Neural cell (in vitro differentiated cells): ENCODE measurements around the gene XRRA1. TPM values are rescaled to one million over a fixed set of nuclear protein-coding genes. Genes with fewer than 3 reads are reported as not detected.

Experiments used
- H2AFZ ChIP-seq: fragments of 200-600, 300-800 bp; sonication (generic), shearing (Covaris generic); 2 replicates; pipeline ENCODE4 v1.6.0; 2014; ENCODE audit warnings: low read depth, mild to moderate bottlenecking, antibody characterized with exemption, low read length, moderate library complexity
- H3F3A ChIP-seq: fragments of 200-600 bp; shearing (Covaris generic); 2 replicates; pipeline ENCODE4 v1.6.1; 2016; ENCODE audit warnings: mild to moderate bottlenecking, moderate library complexity, mixed read lengths, antibody characterized with exemption, low read length; ENCODE audit not compliant: insufficient read depth, poor library complexity, severe bottlenecking
- H3K27ac ChIP-seq: fragments of 200-600, 300-800 bp; sonication (generic), shearing (Covaris generic); 2 replicates; pipeline ENCODE4 v1.5.1; 2014; ENCODE audit warnings: mild to moderate bottlenecking, low read length, moderate library complexity
- H3K27me3 ChIP-seq: fragments of 300-800, 200-600 bp; sonication (generic), shearing (Covaris generic); 2 replicates; pipeline ENCODE4 v1.6.0; 2014; ENCODE audit warnings: mild to moderate bottlenecking, low read depth, low read length, moderate library complexity; ENCODE audit not compliant: insufficient read depth
- H3K36me3 ChIP-seq: fragments of 300-800, 200-600 bp; sonication (generic), shearing (Covaris generic); 2 replicates; pipeline ENCODE4 v1.5.1; 2014; ENCODE audit warnings: mild to moderate bottlenecking, antibody characterized with exemption, low read length, moderate library complexity; ENCODE audit not compliant: insufficient read depth
- H3K4me2 ChIP-seq: fragments of 300-800, 200-600 bp; sonication (generic), shearing (Covaris generic); 2 replicates; pipeline ENCODE4 v1.6.0; 2014; ENCODE audit warnings: mild to moderate bottlenecking, low read length
- H3K4me3 ChIP-seq: fragments of 300-800, 200-600 bp; sonication (generic), shearing (Covaris generic); 2 replicates; pipeline ENCODE4 v1.5.1; 2014; ENCODE audit warnings: mild to moderate bottlenecking, low read length, moderate library complexity
- H3K79me2 ChIP-seq: fragments of 200-600 bp; shearing (Covaris generic); replicated peaks from 2 replicates; pipeline ENCODE4 v1.6.0; 2014; ENCODE audit warnings: mild to moderate bottlenecking, low read length, moderate library complexity; ENCODE audit not compliant: insufficient read depth
- H3K9ac ChIP-seq: fragments of 300-800, 200-600 bp; sonication (generic), shearing (Covaris generic); 2 replicates; pipeline ENCODE4 v1.6.1; 2016; ENCODE audit warnings: mild to moderate bottlenecking, low read length, mixed read lengths
- H3K9me2 ChIP-seq: fragments of 200-600 bp; shearing (Covaris generic); 2 replicates; pipeline ENCODE4 v1.6.1; 2016; ENCODE audit warnings: mild to moderate bottlenecking, low read length, mixed read lengths; ENCODE audit not compliant: insufficient read depth
- H3K9me3 ChIP-seq: fragments of 200-600, 300-800 bp; sonication (generic), shearing (Covaris generic); 2 replicates; pipeline ENCODE4 v1.6.1; 2016; ENCODE audit warnings: mild to moderate bottlenecking, mixed run types, low read length, moderate library complexity, mixed read lengths
- H4K20me1 ChIP-seq: fragments of 200-600 bp; shearing (Covaris generic); 2 replicates; pipeline ENCODE4 v1.6.1; 2016; ENCODE audit warnings: mild to moderate bottlenecking, mixed run types; ENCODE audit not compliant: insufficient read depth
- EP300 ChIP-seq: fragments of 450-650 bp; conservative IDR thresholded peaks from 2 replicates; pipeline ENCODE4 v1.6.1; 2014; ENCODE audit warnings: antibody characterized with exemption, mild to moderate bottlenecking, moderate library complexity; ENCODE audit not compliant: poor library complexity, severe bottlenecking
- EZH2 ChIP-seq: fragments of 200-600, 300-800 bp; shearing (Covaris generic), sonication (generic); IDR thresholded peaks from 2 replicates; pipeline ENCODE4 v1.6.1; 2014; ENCODE audit warnings: antibody characterized with exemption, low read length, borderline replicate concordance, mild to moderate bottlenecking; ENCODE audit not compliant: insufficient read depth, poor library complexity, severe bottlenecking
- MXI1 ChIP-seq: fragments of 450-650 bp; conservative IDR thresholded peaks from 2 replicates; pipeline ENCODE4 v1.6.1; 2014; ENCODE audit warnings: antibody characterized with exemption, mild to moderate bottlenecking; ENCODE audit not compliant: poor library complexity, severe bottlenecking
- POLR2AphosphoS5 ChIP-seq: IDR thresholded peaks from 2 replicates; pipeline ENCODE4 v1.6.1; 2012
- RAD21 ChIP-seq: fragments of 450-650 bp; conservative IDR thresholded peaks from 2 replicates; pipeline ENCODE4 v1.6.1; 2014; ENCODE audit warnings: antibody characterized with exemption, mild to moderate bottlenecking, moderate library complexity
- SMC3 ChIP-seq: fragments of 450-650 bp; conservative IDR thresholded peaks from 2 replicates; pipeline ENCODE4 v1.6.1; 2014; ENCODE audit warnings: antibody characterized with exemption, mild to moderate bottlenecking, moderate library complexity; ENCODE audit not compliant: poor library complexity
- TAF1 ChIP-seq: IDR thresholded peaks from 2 replicates; pipeline ENCODE4 v1.6.1; 2012; ENCODE audit warnings: low read depth
- polyA plus RNA-seq: library from polyadenylated mRNA; depleted of rRNA; stranded (reverse); fragments of >200 nt; gene quantifications from 2 replicates; pipeline ENCODE4 v1.2.3, GENCODE V29; 2014
- TF ChIP-seq, protein P1 (sequence below): fragments of 450-650 bp; IDR thresholded peaks from 2 replicates; pipeline ENCODE4 v1.5.1; 2014; ENCODE audit warnings: antibody characterized with exemption, mild to moderate bottlenecking, moderate library complexity; ENCODE audit not compliant: poor library complexity, severe bottlenecking
- TF ChIP-seq, protein P2 (sequence below): IDR thresholded peaks from 2 replicates; pipeline ENCODE4 v1.6.1; 2012; ENCODE audit warnings: borderline replicate concordance

The XRRA1 gene
- polyA plus RNA-seq, 1 donor from 2014 or later, result 2.7 TPM

DNA sequence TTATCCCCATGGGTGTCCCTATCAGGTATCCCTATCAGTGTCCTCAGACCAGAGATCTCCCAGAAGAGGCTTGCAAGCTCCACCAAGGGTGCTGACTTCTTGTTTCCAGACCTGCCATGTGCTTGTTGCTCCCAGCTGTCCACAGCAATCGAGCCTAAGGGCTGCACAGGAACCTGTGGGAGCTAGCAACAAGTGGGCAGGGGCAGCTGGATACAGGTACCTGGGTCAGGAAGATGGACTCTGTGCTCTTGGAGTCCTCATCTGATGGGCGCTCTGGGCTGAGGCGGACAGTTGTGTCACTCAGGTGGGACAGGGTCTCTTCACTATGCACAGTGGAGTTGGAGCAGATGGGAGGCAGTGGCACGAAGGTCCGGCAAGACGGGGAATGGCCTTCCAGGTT is 101.0 kb downstream of the XRRA1 start:
- Histone ChIP-seq H3K9me3 (no peaks in the 10 kb centered on the region), H3K9ac (no peak overlapping the region), H3K9me2 (no peaks in the 10 kb centered on the region), H3K79me2 (no peaks in the 10 kb centered on the region), H4K20me1 (no peaks in the 10 kb centered on the region), H3K4me3 (no peak overlapping the region), H3K4me2 (no peak overlapping the region), H3K27ac (no peak overlapping the region), H3F3A (no peaks in the 10 kb centered on the region), H2AFZ (no peak overlapping the region), H3K27me3 (no peaks in the 10 kb centered on the region), H3K36me3 (peaks cover 4% of the 10 kb centered on the region)
- TF ChIP-seq EP300 (no peak), TAF1 (no peak)

DNA sequence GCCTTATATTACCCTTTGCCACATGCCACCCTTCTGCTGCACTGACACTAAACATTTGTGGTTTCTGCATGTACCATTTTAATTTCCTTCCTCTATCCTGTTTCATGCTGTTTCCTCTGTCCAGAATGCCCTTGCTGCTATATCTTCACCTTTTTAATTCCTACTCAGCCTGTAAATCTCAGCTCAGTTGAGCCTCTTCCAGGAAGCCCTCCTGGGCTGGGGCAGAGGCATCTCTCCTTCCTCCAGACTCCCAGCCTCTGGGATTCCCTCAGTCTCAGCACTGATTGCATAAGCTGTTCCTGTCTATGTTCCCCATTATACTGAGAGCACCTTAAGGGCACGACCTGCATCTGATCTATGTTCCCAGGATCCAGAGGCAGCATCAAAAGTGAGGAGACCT is 101.5 kb downstream of the XRRA1 start:
- Histone ChIP-seq H3K36me3 (peaks cover 4% of the 10 kb centered on the region), H3K4me2 (no peak overlapping the region)
- no peak for TF ChIP-seq RAD21
- no peak for TF ChIP-seq MXI1
- TF ChIP-seq, protein P1, sequence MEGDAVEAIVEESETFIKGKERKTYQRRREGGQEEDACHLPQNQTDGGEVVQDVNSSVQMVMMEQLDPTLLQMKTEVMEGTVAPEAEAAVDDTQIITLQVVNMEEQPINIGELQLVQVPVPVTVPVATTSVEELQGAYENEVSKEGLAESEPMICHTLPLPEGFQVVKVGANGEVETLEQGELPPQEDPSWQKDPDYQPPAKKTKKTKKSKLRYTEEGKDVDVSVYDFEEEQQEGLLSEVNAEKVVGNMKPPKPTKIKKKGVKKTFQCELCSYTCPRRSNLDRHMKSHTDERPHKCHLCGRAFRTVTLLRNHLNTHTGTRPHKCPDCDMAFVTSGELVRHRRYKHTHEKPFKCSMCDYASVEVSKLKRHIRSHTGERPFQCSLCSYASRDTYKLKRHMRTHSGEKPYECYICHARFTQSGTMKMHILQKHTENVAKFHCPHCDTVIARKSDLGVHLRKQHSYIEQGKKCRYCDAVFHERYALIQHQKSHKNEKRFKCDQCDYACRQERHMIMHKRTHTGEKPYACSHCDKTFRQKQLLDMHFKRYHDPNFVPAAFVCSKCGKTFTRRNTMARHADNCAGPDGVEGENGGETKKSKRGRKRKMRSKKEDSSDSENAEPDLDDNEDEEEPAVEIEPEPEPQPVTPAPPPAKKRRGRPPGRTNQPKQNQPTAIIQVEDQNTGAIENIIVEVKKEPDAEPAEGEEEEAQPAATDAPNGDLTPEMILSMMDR, result no peak
- TF ChIP-seq EZH2, result no peak

DNA sequence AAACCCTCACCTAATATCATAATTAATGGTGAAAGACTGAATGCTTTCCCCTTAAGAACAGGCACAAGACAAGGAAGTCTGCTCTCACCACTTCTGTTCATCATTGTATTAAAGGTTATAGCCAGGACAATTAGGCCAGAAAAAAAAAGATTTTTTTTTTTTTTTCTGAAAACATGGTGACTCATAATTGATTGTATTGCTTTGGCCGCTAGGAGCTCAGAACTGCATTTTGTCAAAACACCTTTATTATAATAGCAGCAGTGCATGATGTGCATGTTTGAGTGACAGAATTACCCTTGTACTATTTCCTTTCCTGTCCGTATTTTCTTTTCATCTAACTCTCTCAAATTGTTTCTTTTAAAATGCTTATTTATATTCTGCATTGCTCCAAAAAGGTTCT is 102.1 kb downstream of the XRRA1 start:
- H3K9ac ChIP-seq, result no peak overlapping the region
- H3K27me3 ChIP-seq, result no peaks in the 10 kb centered on the region
- no peaks in the 10 kb centered on the region for H3K9me2 ChIP-seq
- peaks cover 9% of the 10 kb centered on the region for H3K36me3 ChIP-seq
- no peaks in the 10 kb centered on the region for H3K79me2 ChIP-seq
- H3K4me3 ChIP-seq, result no peak overlapping the region
- H4K20me1 ChIP-seq, result no peaks in the 10 kb centered on the region
- no peak overlapping the region for H3K27ac ChIP-seq
- H3F3A ChIP-seq, result no peaks in the 10 kb centered on the region
- H3K4me2 ChIP-seq, result no peak overlapping the region
- no peaks in the 10 kb centered on the region for H3K9me3 ChIP-seq
- TF ChIP-seq EZH2 (no peak), EP300 (no peak), TAF1 (no peak), POLR2AphosphoS5 (no peak), RAD21 (no peak), MXI1 (no peak), SMC3 (no peak)
- TF ChIP-seq, protein P2, sequence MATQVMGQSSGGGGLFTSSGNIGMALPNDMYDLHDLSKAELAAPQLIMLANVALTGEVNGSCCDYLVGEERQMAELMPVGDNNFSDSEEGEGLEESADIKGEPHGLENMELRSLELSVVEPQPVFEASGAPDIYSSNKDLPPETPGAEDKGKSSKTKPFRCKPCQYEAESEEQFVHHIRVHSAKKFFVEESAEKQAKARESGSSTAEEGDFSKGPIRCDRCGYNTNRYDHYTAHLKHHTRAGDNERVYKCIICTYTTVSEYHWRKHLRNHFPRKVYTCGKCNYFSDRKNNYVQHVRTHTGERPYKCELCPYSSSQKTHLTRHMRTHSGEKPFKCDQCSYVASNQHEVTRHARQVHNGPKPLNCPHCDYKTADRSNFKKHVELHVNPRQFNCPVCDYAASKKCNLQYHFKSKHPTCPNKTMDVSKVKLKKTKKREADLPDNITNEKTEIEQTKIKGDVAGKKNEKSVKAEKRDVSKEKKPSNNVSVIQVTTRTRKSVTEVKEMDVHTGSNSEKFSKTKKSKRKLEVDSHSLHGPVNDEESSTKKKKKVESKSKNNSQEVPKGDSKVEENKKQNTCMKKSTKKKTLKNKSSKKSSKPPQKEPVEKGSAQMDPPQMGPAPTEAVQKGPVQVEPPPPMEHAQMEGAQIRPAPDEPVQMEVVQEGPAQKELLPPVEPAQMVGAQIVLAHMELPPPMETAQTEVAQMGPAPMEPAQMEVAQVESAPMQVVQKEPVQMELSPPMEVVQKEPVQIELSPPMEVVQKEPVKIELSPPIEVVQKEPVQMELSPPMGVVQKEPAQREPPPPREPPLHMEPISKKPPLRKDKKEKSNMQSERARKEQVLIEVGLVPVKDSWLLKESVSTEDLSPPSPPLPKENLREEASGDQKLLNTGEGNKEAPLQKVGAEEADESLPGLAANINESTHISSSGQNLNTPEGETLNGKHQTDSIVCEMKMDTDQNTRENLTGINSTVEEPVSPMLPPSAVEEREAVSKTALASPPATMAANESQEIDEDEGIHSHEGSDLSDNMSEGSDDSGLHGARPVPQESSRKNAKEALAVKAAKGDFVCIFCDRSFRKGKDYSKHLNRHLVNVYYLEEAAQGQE, result no peak
- TF ChIP-seq, protein P1, result no peak
- H2AFZ ChIP-seq, result no peak overlapping the region

More for the DNA sequence above, 101.5 kb downstream of the XRRA1 start:
- H3K9ac ChIP-seq, result no peak overlapping the region
- no peaks in the 10 kb centered on the region for H3K27me3 ChIP-seq
- no peaks in the 10 kb centered on the region for H3K79me2 ChIP-seq
- no peak overlapping the region for H3K4me3 ChIP-seq
- H3K27ac ChIP-seq, result no peak overlapping the region
- H3K9me3 ChIP-seq, result no peaks in the 10 kb centered on the region
- H4K20me1 ChIP-seq, result no peaks in the 10 kb centered on the region
- H3F3A ChIP-seq, result no peaks in the 10 kb centered on the region
- no peaks in the 10 kb centered on the region for H3K9me2 ChIP-seq
- no peak overlapping the region for H2AFZ ChIP-seq
